ENCODE data around the gene FSTL3.

- TF ChIP-seq CTCF (IDR thresholded peaks at IDR 0.05) = no peak
- no peak for TF ChIP-seq POLR2A (IDR thresholded peaks at IDR 0.05)
These were observed 31.4 kb upstream of the FSTL3 start for GRCh38 chr19:644789-645188.
